DOHH2 (cell line): ENCODE measurements around the gene CCNT2.

Experiments
- H3F3A ChIP-seq: fragments of 200-600 bp; sonication (generic), shearing (Covaris generic); 2 replicates; pipeline ENCODE4 v1.6.0; 2016; ENCODE audit warnings: antibody characterized with exemption, mild to moderate bottlenecking; ENCODE audit not compliant: control insufficient read depth, insufficient read depth
- H3K27ac ChIP-seq: fragments of 200-600 bp; sonication (generic); 2 replicates; pipeline ENCODE4 v1.5.1; 2014; ENCODE audit warnings: low read depth, mild to moderate bottlenecking, low read length, moderate library complexity
- H3K27me3 ChIP-seq: fragments of 200-600 bp; sonication (generic); 2 replicates; pipeline ENCODE4 v1.6.1; 2014; ENCODE audit warnings: mild to moderate bottlenecking, low read length, mixed read lengths; ENCODE audit not compliant: control insufficient read depth
- H3K36me3 ChIP-seq: fragments of 200-600 bp; sonication (generic); 2 replicates; pipeline ENCODE4 v1.6.1; 2014; ENCODE audit warnings: mild to moderate bottlenecking, low read length, moderate library complexity, mixed read lengths; ENCODE audit not compliant: control insufficient read depth
- H3K4me1 ChIP-seq: fragments of 200-600 bp; sonication (generic); 2 replicates; pipeline ENCODE4 v1.6.1; 2014; ENCODE audit warnings: mild to moderate bottlenecking, low read length, mixed read lengths; ENCODE audit not compliant: control insufficient read depth
- H3K4me2 ChIP-seq: fragments of 200-600 bp; sonication (generic); 2 replicates; pipeline ENCODE4 v1.6.0; 2014; ENCODE audit warnings: mild to moderate bottlenecking, low read length, moderate library complexity
- H3K4me3 ChIP-seq: fragments of 200-600 bp; sonication (generic); 2 replicates; pipeline ENCODE4 v1.5.1; 2014; ENCODE audit warnings: mild to moderate bottlenecking, low read length, mixed read lengths
- H3K79me2 ChIP-seq: fragments of 200-600 bp; sonication (generic); 2 replicates; pipeline ENCODE4 v1.6.1; 2014; ENCODE audit warnings: mild to moderate bottlenecking, low read length, mixed read lengths; ENCODE audit not compliant: control insufficient read depth
- H3K9me2 ChIP-seq: fragments of 200-600 bp; sonication (generic); replicated peaks from 2 replicates; pipeline ENCODE4 v1.6.1; 2014; ENCODE audit warnings: mild to moderate bottlenecking, low read length, mixed read lengths; ENCODE audit not compliant: control insufficient read depth
- H3K9me3 ChIP-seq: fragments of 200-600 bp; sonication (generic); 2 replicates; pipeline ENCODE4 v1.6.1; 2014; ENCODE audit warnings: antibody characterized with exemption, low read length, mixed read lengths; ENCODE audit not compliant: control insufficient read depth, insufficient read depth
- H4K20me1 ChIP-seq: fragments of 200-600 bp; sonication (generic); 2 replicates; pipeline ENCODE4 v1.6.0; 2014; ENCODE audit warnings: low read depth, mild to moderate bottlenecking, antibody characterized with exemption, low read length, moderate library complexity; ENCODE audit not compliant: control insufficient read depth, insufficient read depth
- CTCF ChIP-seq: fragments of 200-600 bp; sonication (generic); IDR thresholded peaks from one replicate; pipeline ENCODE4 v1.5.1; 2014; ENCODE audit warnings: antibody characterized with exemption, mild to moderate bottlenecking, low read depth, low read length; ENCODE audit not compliant: poor library complexity, severe bottlenecking
- EZH2phosphoT487 ChIP-seq: fragments of 200-600 bp; sonication (generic); IDR thresholded peaks from 2 replicates; pipeline ENCODE4 v1.6.1; 2017; ENCODE audit warnings: borderline replicate concordance, mild to moderate bottlenecking, antibody characterized with exemption, low read length, moderate library complexity, mixed read lengths

Gene CCNT2

GRCh38 chr2:134927195-134927594 lies 8.6 kb downstream of the CCNT2 start:
- Histone ChIP-seq H3K27ac (no peak overlapping the region), H3K36me3 (peaks cover 69% of the 10 kb centered on the region), H3K4me1 (peaks cover 8% of the 10 kb centered on the region), H4K20me1 (peaks cover 3% of the 10 kb centered on the region; the same call in 1 of the 2 replicates), H3K4me3 (no peak overlapping the region), H3F3A (no peaks in the 10 kb centered on the region), H3K79me2 (peaks cover 99% of the 10 kb centered on the region), H3K27me3 (no peaks in the 10 kb centered on the region), H3K9me2 (no peaks in the 10 kb centered on the region), H3K9me3 (no peaks in the 10 kb centered on the region), H3K4me2 (no peak overlapping the region)
- TF ChIP-seq CTCF, result no peak
- no peak for TF ChIP-seq EZH2phosphoT487

DNA sequence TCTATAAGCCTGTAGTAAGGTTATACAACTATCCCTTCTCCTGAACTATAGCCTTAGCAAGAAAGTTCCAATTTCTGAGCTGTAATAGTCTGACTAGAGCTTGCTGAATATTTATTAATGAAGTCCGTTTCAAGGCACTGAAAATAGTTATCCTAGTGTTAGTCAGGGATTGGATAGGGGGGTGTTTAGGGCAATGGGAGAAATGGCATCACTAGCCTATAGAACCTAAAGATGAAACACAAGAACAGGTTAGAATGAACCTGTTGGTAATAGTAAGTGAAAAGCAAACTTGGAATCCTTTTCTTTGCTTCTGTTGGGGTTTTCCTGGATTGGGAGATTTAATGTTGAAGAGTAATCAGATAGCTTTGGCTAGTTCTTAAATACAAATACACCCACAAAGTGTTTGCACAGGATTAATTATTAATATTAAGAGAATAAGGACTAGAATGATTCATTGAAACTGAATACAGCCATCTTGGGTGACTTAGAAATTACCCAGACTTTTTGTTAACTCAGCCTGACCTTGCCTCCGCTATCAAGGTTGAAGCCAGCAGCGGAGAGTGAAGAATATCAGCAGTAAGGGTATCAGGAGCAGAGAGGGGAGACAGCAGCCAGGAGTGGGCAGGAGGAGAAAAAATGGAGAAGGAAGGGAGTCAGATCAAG lies 14.4 kb downstream of the CCNT2 start:
- Histone ChIP-seq H3K9me3 (no peaks in the 10 kb centered on the region), H3K27ac (no peak overlapping the region), H4K20me1 (peaks cover 7% of the 10 kb centered on the region; the same call in 1 of the 2 replicates), H3K4me2 (no peak overlapping the region), H3F3A (no peaks in the 10 kb centered on the region), H3K4me1 (peaks cover 37% of the 10 kb centered on the region), H3K4me3 (no peak overlapping the region), H3K9me2 (no peaks in the 10 kb centered on the region), H3K27me3 (no peaks in the 10 kb centered on the region), H3K36me3 (peaks cover 57% of the 10 kb centered on the region), H3K79me2 (peaks cover 93% of the 10 kb centered on the region)
- TF ChIP-seq EZH2phosphoT487, result no peak
- TF ChIP-seq CTCF, result no peak

- TF ChIP-seq CTCF (no peak), EZH2phosphoT487 (no peak)
- H3K36me3 ChIP-seq, result peaks cover 64% of the 10 kb centered on the region
- peaks cover 7% of the 10 kb centered on the region; the same call in 1 of the 2 replicates for H4K20me1 ChIP-seq
These were observed 15.1 kb downstream of the CCNT2 start for GRCh38 chr2:134933732-134934131.

More at GRCh38 chr2:134933732-134934131, 15.1 kb downstream of the CCNT2 start:
- no peaks in the 10 kb centered on the region for H3K9me3 ChIP-seq
- peaks cover 37% of the 10 kb centered on the region for H3K4me1 ChIP-seq
- no peaks in the 10 kb centered on the region for H3F3A ChIP-seq
- H3K27ac ChIP-seq, result no peak overlapping the region
- H3K79me2 ChIP-seq, result peaks cover 85% of the 10 kb centered on the region
- no peaks in the 10 kb centered on the region for H3K27me3 ChIP-seq
- no peaks in the 10 kb centered on the region for H3K9me2 ChIP-seq
- peak overlapping the region; percentile 65 for H3K4me2 ChIP-seq
- H3K4me3 ChIP-seq, result no peak overlapping the region
